H7 (cell line): ENCODE measurements around the gene SASS6. TPM values are rescaled to one million over a fixed set of nuclear protein-coding genes. Genes with fewer than 3 reads are reported as not detected.

Experiments
- DNase-seq: peaks from one replicate; pipeline ENCODE4 v3.0.0; 2012
- H3K27me3 ChIP-seq: 2 replicates; pipeline ENCODE4 v1.6.0; 2011; ENCODE audit warnings: mild to moderate bottlenecking, low read length; ENCODE audit not compliant: control insufficient read depth, insufficient read depth
- H3K36me3 ChIP-seq: replicated peaks from 2 replicates; pipeline ENCODE4 v1.5.1; 2011; ENCODE audit warnings: low read length; ENCODE audit not compliant: control insufficient read depth, insufficient read depth
- H3K4me3 ChIP-seq: 2 replicates; pipeline ENCODE4 v1.5.1; 2011; ENCODE audit warnings: low read depth, mild to moderate bottlenecking, control low read depth, low read length, moderate library complexity; ENCODE audit not compliant: insufficient read depth
- total RNA-seq: library from RNA; depleted of rRNA; stranded (reverse); fragments of >200 nt; shearing (Covaris generic); gene quantifications from 2 replicates; pipeline ENCODE4 v1.2.3, GENCODE V29; 2014

Gene SASS6
- total RNA-seq, 1 experiment from 2014 or later, result 11.1 TPM

DNA sequence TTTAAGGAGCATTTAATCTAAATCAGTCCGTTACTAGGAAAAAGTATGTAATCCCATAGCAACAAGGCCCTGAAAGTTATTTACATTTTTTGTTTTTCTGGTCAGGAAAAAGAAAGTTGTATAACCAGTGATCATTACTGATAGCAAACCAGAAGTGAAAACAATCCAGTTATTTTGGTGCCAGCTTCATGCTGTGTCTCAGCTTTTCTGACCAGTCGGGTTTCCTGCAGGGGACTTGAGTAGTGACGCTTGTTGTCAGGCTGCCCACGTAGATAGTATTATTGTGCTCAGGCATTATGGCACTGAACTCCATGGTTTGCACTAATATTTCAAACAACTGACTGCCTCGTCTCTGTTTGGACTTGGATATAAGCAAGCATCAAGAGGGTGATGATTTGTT is 55.2 kb downstream of the SASS6 start:
- H3K27me3 ChIP-seq, result no peaks in the 10 kb centered on the region
- DNase-seq, result no peak
- peaks cover 14% of the 10 kb centered on the region for H3K36me3 ChIP-seq
- no peak overlapping the region for H3K4me3 ChIP-seq

DNA sequence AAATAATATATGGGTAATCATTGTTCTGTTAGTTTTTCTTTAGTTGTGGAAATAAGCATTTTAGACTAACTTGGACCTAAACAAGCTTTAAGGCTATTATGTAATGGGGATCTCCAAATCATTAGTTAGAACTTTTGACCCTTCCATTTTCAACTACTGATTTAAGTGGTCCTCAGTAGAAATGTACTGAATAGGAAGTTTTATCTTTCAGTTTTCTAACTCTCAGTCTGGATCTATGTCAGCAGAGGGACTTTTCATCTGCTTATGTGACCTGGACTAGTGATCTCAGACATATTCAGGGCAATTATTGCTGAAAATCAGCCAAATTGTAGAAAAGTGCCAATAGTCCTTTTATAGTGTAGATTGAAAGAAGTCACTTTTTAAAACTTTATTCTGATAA is 56.0 kb downstream of the SASS6 start:
- Histone ChIP-seq H3K27me3 (no peaks in the 10 kb centered on the region), H3K4me3 (no peak overlapping the region), H3K36me3 (peaks cover 14% of the 10 kb centered on the region)
- DNase-seq, result no peak

DNA sequence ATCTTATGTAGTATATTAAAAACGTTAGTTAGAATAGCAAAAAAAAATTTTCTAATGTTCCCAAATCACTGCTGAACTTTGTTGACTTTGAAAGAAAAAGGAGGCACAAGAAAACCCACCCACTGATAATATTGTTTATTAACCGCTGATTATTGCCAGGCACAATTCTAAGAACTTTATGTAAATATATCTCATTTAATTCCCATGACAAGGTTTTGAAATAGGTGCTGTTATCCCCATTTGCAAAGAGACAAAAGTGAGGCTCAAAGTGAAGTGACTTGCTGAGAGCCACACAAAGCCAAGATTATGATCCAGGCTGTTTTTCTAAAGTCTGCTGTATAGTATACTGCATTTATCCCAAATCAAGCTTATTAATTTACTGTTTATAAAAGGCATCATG is 56.4 kb downstream of the SASS6 start:
- no peak for DNase-seq
- Histone ChIP-seq H3K4me3 (no peak overlapping the region), H3K36me3 (peaks cover 14% of the 10 kb centered on the region)

DNA sequence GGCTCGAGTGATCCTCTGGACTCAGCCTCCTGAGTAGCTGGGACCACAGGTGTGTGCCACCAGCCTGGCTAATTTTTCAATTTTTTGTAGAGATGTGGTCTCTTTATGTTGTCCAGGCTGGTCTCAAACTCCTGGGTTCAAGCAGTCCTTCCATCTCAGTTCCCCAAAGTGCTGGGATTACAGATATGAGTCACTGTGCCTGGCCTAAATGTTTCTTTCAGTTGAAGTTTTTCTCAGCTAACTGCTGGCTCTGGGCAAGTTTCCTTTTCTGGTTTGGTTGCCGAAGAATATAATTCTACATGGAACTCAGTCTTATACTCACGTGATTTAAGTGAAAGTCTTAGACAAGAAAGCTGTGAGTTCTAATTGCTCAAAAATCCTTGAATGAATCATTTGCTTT is 57.0 kb downstream of the SASS6 start:
- DNase-seq, result no peak
- Histone ChIP-seq H3K36me3 (peaks cover 14% of the 10 kb centered on the region), H3K27me3 (no peaks in the 10 kb centered on the region), H3K4me3 (no peak overlapping the region)

More for the DNA sequence above, 56.4 kb downstream of the SASS6 start:
- no peaks in the 10 kb centered on the region for H3K27me3 ChIP-seq

DNA sequence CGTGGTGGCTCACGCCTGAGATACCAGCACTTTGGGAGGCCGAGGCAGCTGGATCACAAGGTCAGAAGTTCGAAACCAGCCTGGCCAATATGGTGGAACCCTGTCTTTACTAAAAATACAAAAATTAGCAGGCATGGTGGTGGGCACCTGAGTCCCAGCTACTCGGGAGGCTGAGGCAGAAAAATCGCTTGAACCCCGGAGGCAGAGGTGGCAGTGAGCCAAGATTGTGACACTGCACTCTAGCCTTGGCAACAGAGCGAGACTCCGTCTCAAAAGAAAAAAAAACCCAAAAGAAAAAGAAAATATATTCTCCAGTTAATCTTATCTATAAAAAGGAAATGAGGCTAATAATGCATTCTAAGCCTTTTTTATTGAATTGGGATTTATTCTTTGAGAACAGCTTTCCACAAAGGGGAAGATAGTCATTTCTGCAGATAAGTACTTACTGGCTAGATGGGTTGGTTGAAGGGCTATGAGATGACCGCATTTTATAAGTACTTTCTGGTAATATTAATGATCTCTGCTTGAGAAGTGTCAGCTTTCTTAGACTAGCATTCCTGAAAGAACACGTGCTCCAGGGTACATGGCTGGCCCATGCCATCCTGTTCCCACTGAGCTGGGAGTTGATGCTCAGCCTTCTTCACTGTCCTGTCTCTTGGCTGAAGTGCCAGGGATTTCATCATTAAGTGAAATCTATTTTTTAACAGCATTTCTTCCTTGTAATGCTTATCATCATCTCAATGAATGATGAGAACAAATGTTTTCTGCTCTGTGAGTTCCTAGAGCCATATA is 57.9 kb downstream of the SASS6 start:
- Histone ChIP-seq H3K36me3 (peaks cover 14% of the 10 kb centered on the region), H3K4me3 (no peak overlapping the region), H3K27me3 (no peaks in the 10 kb centered on the region)
- no peak for DNase-seq

DNA sequence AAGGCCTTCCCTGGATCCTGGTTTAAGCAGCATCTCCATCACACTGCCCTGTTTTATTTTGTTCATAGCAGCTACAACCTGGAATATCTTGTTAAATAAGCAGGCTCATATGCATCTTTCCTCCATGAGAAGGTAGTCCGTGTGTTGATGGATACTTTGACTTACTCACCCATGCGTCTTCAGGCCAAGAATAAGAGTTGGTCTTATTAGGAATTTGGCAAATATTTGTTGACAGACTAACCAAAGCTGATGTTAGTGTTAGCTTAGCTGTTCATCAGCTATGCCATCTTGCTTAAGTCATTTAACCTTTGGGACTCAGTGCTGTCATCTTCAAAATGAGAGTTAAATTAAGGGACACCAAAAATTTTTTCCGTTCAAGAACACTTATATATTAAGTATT is 59.2 kb downstream of the SASS6 start:
- Histone ChIP-seq H3K36me3 (peaks cover 12% of the 10 kb centered on the region), H3K4me3 (no peak overlapping the region), H3K27me3 (no peaks in the 10 kb centered on the region)
- no peak for DNase-seq

DNA sequence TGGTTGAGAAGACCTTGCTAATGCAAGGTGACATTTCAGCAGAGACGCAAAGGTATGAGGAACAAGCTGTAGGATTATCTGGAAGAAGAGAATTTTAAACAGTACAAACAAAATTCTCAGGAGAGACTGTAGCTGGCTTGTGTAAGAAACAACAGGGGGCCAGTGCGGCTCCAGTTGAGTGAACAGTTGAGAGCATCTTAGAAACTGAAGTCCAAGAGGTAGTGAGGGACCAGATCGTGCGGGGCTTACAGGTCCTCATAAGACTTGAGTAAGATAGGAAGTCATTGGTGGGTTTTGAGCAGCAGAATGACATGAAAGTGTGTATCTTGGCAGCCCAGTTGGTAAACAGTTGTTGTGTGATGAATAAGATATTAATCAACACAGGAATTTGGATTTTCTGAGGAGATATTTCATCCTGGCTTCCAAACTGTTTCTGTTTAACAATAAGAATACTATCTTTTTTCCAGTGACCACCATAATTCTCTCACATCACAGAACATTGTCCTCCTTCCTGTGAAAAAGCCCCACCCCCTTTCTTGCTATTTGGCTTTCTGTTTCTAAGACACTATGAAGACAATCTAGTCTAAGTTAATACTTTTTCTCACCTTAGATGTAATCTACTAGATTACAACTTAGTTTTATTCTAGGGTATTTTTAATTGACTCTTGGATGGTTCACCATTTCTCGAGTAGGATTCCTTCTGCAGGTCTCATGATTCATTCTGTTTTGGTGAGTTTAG is 62.4 kb downstream of the SASS6 start:
- DNase-seq, result no peak
- Histone ChIP-seq H3K36me3 (peaks cover 12% of the 10 kb centered on the region), H3K4me3 (no peak overlapping the region), H3K27me3 (no peaks in the 10 kb centered on the region)

DNA sequence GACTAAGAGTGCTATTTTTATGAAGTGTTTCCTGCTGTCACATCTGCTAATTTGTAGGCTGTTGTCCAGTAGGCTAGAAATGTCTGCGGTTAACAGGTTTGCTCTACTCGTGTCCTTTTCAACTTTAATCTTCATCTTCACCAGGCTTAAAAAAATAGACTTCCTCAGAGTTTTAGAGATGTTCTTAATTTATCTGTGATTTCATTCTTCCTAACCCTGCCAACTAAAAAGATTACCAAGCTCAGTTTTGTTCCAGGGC is 66.8 kb downstream of the SASS6 start:
- DNase-seq, result no peak
- Histone ChIP-seq H3K27me3 (no peaks in the 10 kb centered on the region), H3K36me3 (peaks cover 10% of the 10 kb centered on the region), H3K4me3 (no peak overlapping the region)

DNA sequence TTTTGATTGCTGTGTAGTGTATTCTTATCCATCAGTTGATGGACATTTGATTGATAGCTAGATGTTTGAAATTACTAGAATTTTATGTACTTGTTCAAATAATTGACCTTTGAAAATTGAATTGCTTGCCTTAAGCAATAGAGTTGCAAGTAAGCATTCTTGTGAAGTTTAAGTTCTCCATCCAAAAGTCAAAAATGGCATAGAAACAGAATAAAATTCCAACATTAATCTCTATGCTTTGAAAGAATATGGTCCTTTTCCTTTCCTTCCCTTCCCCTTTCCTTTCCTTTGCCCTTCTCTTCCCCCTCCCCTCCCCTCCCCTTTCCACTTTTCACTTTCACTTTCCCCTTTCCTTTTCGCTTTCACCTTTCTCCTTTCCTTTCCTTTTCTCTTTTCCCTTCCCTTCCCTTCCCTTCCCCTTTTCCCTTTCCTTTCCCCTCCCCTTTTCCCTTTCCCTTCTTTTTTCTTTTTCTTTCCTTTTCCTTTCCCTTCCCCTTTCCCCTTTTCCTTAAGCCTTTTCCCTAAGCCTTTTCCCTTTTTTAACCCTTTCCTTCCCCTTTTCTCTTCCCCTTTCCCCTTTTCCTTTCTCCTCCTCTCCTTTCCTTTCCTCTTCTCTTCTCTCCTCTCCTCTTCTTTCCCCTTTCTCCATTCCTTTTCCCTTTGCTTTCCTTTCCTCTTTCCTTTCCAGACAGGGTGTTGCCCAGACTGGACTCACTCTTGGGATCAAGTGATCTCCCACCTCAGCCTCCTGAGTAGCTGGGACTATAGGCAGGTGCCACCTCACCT is 67.4 kb downstream of the SASS6 start:
- Histone ChIP-seq H3K36me3 (peaks cover 13% of the 10 kb centered on the region), H3K27me3 (no peaks in the 10 kb centered on the region), H3K4me3 (no peak overlapping the region)
- peak; percentile 9 for DNase-seq

DNA sequence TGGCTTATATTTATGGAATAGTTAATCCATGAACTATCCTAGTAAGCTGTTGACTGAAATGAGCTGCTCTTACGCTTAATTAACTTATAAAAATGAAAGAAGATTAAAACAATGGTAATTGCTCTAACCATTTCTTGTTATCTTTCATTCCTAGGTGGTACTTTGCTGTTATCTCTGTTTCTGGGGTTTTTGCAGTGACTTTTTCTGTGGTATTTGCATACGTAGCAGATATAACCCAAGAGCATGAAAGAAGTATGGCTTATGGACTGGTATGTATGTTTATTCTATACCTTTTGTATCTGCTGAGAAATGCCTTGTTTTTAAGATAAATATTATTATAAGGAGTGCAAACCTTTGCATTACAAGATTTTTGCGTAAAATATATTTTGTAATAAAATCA is 71.0 kb downstream of the SASS6 start:
- Histone ChIP-seq H3K4me3 (no peak overlapping the region), H3K27me3 (no peaks in the 10 kb centered on the region), H3K36me3 (peaks cover 7% of the 10 kb centered on the region)
- no peak for DNase-seq

DNA sequence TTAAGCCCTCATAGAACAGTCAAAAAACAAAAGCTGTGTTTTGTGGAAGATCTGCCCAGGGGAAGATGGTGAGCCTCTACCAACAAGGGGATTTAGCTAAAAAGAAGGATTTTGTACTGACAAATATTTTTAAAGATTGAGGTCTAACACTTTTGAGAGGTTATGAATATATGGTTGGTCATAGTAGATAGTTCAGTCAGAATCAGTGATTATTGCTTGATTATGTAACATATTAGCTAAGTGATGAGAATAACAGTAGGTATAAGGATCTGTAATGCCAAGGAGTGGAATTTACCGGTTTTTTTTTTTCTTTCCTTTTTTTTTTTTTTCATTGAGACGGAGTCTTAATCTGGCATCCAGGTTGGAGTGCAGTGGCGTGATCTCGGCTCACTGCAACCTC is 79.0 kb downstream of the SASS6 start:
- no peaks in the 10 kb centered on the region; the same call in none of the 2 replicates for H3K36me3 ChIP-seq
- H3K4me3 ChIP-seq, result no peak overlapping the region
- H3K27me3 ChIP-seq, result no peaks in the 10 kb centered on the region
- no peak for DNase-seq

DNA sequence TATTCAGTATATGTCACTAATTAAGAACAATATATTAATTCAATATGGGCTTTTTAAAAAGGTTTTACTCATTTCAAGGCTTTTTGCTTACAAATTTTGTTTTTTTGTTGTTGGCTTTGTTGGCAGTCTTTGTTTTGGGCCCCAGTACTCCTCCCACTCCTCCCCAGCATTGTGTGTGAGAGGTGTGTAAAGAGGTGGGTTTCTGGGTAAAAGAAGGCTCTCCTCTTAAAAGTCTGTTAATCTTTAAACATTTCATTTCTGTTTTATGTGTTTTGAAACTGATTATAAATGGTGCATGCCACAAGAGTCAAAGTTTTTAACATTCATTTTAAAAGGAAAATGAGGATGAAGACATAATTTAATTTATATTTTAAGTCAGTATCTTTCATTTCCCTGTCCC is 79.6 kb downstream of the SASS6 start:
- Histone ChIP-seq H3K27me3 (no peaks in the 10 kb centered on the region), H3K4me3 (no peak overlapping the region), H3K36me3 (no peaks in the 10 kb centered on the region; the same call in none of the 2 replicates)
- DNase-seq, result no peak

DNA sequence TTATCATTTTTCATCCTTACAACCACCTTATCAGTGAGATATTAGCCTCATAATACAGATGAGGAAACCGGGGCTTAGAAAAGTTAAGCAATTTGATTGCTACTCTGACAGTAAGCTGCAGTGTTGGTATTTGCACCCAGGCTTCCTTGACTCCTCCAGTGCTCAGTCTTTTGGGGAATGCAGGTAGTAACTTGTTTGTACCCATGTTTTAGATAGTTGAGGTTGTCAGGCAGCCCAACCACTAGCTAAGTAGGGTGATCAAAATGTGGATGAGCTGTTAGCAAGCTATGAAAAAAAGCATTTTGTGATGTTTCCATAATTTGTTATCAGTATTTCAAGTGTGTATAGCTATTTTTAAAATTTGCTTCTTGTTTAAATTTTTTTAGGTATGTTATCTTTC is 80.8 kb downstream of the SASS6 start:
- no peak overlapping the region for H3K4me3 ChIP-seq
- no peaks in the 10 kb centered on the region; the same call in 1 of the 2 replicates for H3K36me3 ChIP-seq
- H3K27me3 ChIP-seq, result no peaks in the 10 kb centered on the region
- DNase-seq, result no peak

DNA sequence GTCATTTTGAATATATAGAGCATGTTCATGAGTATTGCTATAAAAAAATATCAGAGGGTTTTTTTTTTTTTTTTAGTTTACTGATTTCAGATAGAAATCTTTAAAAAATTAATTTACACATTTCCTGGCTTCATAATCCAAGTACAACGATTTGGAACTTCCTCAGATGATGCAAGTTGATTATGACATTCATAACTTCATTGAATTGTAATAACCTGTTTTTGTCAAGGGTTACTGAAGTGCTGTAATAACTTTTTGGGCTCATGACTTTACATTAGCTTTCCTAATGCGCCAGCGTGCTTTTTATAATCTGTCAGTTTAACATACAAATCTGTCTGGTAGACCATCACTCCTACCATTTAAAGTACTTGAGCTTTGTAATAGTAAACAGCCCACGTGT is 81.3 kb downstream of the SASS6 start:
- Histone ChIP-seq H3K4me3 (no peak overlapping the region), H3K36me3 (no peaks in the 10 kb centered on the region; the same call in 1 of the 2 replicates), H3K27me3 (no peaks in the 10 kb centered on the region)
- DNase-seq, result no peak

DNA sequence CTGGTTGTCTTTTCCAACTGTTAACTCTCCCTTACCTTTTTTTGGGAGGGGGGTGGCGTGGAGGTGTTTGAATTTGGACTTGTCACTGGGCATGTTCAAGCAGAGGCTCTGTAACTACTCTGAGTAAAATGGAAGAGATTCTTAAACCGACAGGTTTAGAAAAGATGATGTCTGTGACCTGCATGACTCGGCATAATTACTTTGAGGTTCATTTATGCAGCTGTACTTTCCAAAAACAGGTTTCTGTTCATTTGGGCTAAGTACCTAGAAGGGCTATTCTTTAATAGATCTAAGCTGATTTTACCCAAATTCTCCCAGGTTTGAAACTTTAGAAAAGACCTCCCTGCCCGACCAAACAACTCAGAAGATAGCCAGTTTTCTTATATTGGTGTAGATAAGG is 82.6 kb downstream of the SASS6 start:
- Histone ChIP-seq H3K27me3 (no peaks in the 10 kb centered on the region), H3K4me3 (no peak overlapping the region), H3K36me3 (no peaks in the 10 kb centered on the region; the same call in 1 of the 2 replicates)
- DNase-seq, result no peak
